B cell (primary cell): Measurements from ENCODE around the gene JPH3.

ENCODE experiments used
- CTCF ChIP-seq: fragments of 200-600 bp; IDR thresholded peaks from one replicate; pipeline ENCODE4 v1.8.0; 2022; ENCODE audit warnings: antibody characterized with exemption, mild to moderate bottlenecking
- EZH2 ChIP-seq: IDR thresholded peaks from 2 replicates; pipeline ENCODE4 v1.6.1; 2012; ENCODE audit warnings: borderline replicate concordance, low read depth, mild to moderate bottlenecking, moderate library complexity, low read length; ENCODE audit not compliant: insufficient read depth, poor library complexity, severe bottlenecking

DNA sequence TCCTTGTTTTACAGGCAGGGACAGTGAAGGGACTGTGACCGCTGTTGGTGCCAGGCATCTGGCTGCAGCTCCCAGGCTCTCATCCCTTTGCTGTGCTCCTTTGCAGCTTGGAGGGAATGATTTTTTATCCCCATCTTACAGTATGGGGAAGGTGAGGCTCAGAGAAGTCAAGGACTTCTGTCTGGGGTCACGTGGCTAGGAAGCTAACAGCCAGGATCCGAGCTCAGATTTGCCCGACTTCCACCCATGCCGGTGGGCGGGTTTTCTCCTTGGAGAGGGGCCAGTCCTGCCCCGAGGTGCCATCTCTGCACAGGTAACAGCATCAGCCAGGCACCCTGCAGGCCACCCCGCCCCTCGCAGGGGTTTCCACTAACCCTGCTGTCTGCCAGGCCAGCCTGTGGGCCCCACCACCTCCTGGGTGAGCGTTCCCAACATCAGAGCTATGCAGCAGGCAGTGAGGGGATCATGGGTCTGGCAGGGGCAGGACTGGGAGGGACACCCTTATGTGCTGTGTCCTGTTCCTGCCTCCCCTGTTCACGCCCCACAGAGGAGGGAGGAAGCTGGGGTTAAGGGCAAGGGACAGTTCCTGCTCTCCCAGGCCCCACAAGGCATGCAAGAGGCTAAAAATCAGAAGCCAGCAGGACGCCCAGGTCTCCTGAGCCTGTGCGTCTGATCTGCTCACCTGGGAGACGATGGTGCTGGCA lies 25.4 kb downstream of the JPH3 start:
- TF ChIP-seq CTCF (no peak), EZH2 (no peak)
